GM08714 (cell line): ENCODE results near the gene NAALADL2.
"Not testable (repeated sequence)": the region's sequence is repeated elsewhere in the genome, so short reads cannot be mapped to it uniquely, and the experiment has no call there.

Source experiments
- H3K4me3 ChIP-seq: fragments of 200-500 bp; sonication (Bioruptor generic); 2 replicates; pipeline ENCODE4 v1.5.1; 2014; ENCODE audit warnings: mild to moderate bottlenecking, low read length, inconsistent platforms
- ZNF274 ChIP-seq: IDR thresholded peaks from 2 replicates; pipeline ENCODE4 v1.6.1; 2012; ENCODE audit warnings: mild to moderate bottlenecking, low read depth, low read length

Gene NAALADL2

DNA sequence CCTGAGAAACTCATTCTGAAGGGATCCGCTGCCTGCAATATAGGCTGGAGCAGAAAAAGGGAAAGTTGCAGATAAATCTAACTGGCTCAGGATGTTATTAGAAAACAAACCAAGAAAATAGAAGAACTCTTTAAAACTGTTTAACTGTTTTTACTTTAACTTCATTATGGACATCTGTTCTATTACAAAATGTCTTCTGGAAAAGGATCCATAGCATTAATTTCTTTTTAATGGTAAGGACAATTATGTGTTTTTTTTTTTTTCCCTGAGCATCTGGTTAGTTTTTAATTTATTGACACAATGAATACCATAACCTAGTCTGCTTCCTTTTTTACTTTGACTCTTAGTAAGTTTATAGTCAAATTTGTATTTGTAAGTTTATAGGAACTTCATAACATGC, 239.5 kb downstream of the NAALADL2 start:
- TF ChIP-seq ZNF274, result no peak
- H3K4me3 ChIP-seq, result no peak overlapping the region

GRCh38 chr3:175102161-175102560, 243.0 kb downstream of the NAALADL2 start:
- no peak for TF ChIP-seq ZNF274
- H3K4me3 ChIP-seq, result no peak overlapping the region

DNA sequence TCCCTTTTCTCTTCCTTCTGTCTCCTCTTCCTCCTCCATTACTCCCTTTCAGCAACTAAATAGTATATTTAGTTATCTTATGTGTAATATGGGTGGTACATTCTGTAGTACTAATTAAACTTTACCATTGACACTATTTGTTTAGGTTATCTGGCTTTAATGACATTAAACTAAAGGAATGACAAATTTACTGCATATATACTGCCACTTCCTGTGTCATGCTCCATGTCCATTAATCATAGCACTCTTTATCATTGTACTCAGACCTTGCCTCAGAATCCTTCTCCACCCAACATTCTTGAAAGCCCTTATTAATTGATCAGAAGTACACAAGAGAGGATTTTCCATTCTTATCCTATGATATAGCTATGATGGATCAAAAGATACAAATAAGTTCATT, 244.2 kb downstream of the NAALADL2 start:
- no peak overlapping the region for H3K4me3 ChIP-seq
- no peak for TF ChIP-seq ZNF274

DNA sequence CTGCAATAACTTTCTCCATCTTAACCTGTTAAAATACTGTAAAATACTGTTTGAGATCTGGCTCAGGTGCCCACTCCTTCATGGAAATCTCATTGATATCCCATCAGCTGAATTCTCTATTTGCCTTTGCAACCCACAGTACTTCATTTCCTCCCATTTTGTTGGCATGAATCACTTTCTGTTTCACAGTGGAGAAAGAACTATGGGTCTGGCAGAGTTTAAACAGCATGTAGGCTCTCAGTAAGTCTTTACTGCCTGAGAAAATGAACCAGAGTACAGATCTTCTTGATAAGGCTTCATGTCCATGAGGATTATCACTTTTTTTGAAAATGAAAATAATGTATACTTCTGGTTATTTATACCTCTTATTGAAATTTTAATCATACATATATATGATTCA, 245.9 kb downstream of the NAALADL2 start:
- no peak for TF ChIP-seq ZNF274
- no peak overlapping the region for H3K4me3 ChIP-seq

DNA sequence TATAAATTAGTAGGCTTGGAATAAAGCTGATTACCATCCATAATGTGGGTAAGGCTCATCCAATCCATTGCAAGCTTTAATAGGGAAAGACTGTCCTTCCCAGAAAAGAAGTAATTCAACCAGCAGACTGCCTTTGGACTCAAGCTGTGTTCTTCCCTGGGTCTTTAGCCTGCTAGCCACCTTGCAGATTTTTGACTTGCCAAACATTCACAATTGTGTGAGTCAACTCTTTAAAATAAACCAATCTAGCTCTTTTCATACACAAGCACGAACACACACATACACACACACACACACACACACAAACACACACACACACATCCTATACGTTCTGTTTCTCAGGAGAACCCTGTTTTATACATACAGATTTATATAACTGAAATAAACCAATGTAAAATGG, 248.1 kb downstream of the NAALADL2 start:
- no peak for TF ChIP-seq ZNF274
- no peak overlapping the region for H3K4me3 ChIP-seq

- no peak for TF ChIP-seq ZNF274
- no peak overlapping the region for H3K4me3 ChIP-seq
Measured at GRCh38 chr3:175107995-175108394, 248.9 kb downstream of the NAALADL2 start.

DNA sequence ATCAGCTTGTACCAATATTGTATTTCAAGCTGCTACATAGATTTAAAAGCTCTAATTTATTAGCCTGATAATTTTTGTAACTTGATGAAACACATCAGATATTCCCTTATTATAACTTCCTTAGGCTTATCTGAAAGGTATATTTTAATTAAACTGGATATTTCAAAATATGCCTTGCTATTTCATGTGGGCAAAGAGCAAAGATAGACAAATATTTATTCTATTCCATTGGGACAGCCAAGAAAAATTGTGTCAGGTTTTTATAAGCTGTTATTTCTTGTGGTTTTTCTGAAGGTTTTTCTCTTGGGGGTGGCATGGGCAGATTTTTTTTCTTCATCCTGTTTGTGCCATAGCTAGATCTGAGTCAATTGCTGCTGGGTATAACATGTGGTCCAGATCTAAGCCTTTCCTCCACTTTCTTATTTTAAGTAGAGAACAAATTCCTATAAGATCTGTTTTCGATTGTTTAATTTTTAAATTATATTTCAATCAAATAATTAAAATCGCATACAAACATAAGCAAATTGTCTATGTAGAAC, 249.5 kb downstream of the NAALADL2 start:
- no peak for TF ChIP-seq ZNF274

DNA sequence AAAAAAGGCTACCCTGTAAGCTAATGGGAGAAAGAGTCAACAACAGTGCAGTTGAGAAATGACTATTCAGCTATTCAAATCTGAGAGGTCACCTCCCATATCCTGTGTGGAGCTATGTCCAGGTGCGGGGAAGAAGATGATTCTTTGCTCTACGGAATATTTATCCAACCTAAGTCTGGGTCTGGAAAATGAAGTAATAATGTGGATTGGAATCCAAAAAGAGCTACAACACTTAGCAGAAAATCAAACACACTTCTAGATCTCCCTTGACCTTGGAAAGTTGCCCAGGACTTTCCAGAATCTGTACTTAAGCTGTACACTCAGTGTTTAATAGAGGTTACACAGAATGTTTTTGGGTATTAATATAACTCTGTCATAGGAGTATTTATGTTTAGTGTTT, 251.9 kb downstream of the NAALADL2 start:
- no peak overlapping the region for H3K4me3 ChIP-seq
- no peak for TF ChIP-seq ZNF274

More for the DNA sequence above, 249.5 kb downstream of the NAALADL2 start:
- no peak overlapping the region for H3K4me3 ChIP-seq

GRCh38 chr3:175118382-175118941, 259.3 kb downstream of the NAALADL2 start:
- no peak for TF ChIP-seq ZNF274
- no peak overlapping the region for H3K4me3 ChIP-seq

DNA sequence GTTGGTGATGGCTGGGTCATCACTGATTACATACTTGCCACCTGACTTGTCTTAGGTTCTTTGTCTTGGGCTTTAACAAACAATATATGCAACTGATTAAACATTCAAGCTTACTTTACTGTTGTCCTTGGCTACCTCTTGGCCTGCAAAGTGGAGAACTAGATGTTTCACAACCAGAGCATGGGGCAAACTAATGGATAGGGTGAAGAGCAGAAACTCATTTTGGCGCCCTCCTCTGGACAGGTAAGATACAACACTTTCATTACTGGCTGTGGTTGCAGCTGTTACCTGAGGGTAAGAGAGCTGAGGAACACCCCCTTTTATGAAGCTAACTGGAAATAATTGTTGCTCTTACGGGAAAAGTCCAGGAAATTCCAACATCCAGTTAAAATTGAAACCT, 262.1 kb downstream of the NAALADL2 start:
- TF ChIP-seq ZNF274, result no peak
- no peak overlapping the region for H3K4me3 ChIP-seq

- H3K4me3 ChIP-seq, result no peak overlapping the region
- TF ChIP-seq ZNF274, result no peak
Measured at GRCh38 chr3:175127075-175127662, 268.0 kb downstream of the NAALADL2 start.

- no peak overlapping the region for H3K4me3 ChIP-seq
- no peak for TF ChIP-seq ZNF274
Measured at GRCh38 chr3:175129126-175129525, 270.0 kb downstream of the NAALADL2 start.

- TF ChIP-seq ZNF274, result no peak
Measured at GRCh38 chr3:175129571-175129970, 270.4 kb downstream of the NAALADL2 start.

GRCh38 chr3:175131866-175132265, 272.7 kb downstream of the NAALADL2 start:
- H3K4me3 ChIP-seq, result not testable (repeated sequence)

More at GRCh38 chr3:175129571-175129970, 270.4 kb downstream of the NAALADL2 start:
- H3K4me3 ChIP-seq, result no peak overlapping the region

DNA sequence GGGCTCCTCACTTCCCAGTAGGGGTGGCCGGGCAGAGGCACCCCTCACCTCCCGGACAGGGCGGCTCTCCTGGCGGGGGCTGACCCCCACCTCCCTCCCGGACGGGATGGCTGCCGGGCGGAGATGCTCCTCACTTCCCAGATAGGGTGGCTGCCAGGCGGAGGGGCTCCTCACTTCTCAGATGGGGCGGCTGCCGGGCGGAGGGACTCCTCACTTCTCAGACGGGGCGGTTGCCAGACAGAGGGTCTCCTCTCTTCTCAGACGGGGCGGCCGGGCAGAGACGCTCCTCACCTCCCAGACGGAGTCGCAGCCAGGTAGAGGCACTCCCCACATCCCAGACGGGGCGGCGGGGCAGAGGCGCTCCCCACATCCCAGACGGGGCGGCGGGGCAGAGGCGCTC, 273.6 kb downstream of the NAALADL2 start:
- H3K4me3 ChIP-seq, result not testable (repeated sequence)

- no peak overlapping the region for H3K4me3 ChIP-seq
- no peak for TF ChIP-seq ZNF274
Measured at GRCh38 chr3:175144368-175144767, 285.2 kb downstream of the NAALADL2 start.

GRCh38 chr3:175146258-175146657, 287.1 kb downstream of the NAALADL2 start:
- H3K4me3 ChIP-seq, result no peak overlapping the region
- no peak for TF ChIP-seq ZNF274
